HCT116 (cell line): ENCODE measurements around the gene KRT33B.
"Not testable (repeated sequence)": the region's sequence is repeated elsewhere in the genome, so short reads cannot be mapped to it uniquely, and the experiment has no call there.

Experiments
- FOSL1 ChIP-seq: IDR thresholded peaks from 2 replicates; pipeline ENCODE4 v1.6.1; 2012; ENCODE audit warnings: low read depth
- JUND ChIP-seq: IDR thresholded peaks from 2 replicates; pipeline ENCODE4 v1.6.1; 2012
- POLR2A ChIP-seq: IDR thresholded peaks from 2 replicates; pipeline ENCODE4 v1.7.0; 2011; ENCODE audit warnings: borderline replicate concordance; ENCODE audit not compliant: insufficient read depth, insufficient read length; ENCODE audit errors: extremely low read depth
- POLR2AphosphoS5 ChIP-seq: IDR thresholded peaks from 2 replicates; pipeline ENCODE4 v1.6.1; 2011; ENCODE audit warnings: mild to moderate bottlenecking, low read depth, low read length, moderate library complexity
- RAD21 ChIP-seq: IDR thresholded peaks from 2 replicates; pipeline ENCODE4 v1.6.1; 2012; ENCODE audit warnings: low read depth, mild to moderate bottlenecking
- YY1 ChIP-seq: IDR thresholded peaks from 2 replicates; pipeline ENCODE4 v1.6.1; 2011; ENCODE audit warnings: low read length, low read depth, moderate library complexity, mild to moderate bottlenecking; ENCODE audit not compliant: insufficient replicate concordance; ENCODE audit errors: extremely low read depth
- TF ChIP-seq, protein P1 (sequence below): IDR thresholded peaks from 2 replicates; pipeline ENCODE4 v1.6.1; 2011; ENCODE audit warnings: mild to moderate bottlenecking, low read length, moderate library complexity; ENCODE audit not compliant: insufficient replicate concordance; ENCODE audit errors: extremely low read depth
- TF ChIP-seq, protein P2 (sequence below), 3 experiments: fragments of 200-600 bp in 1 of 3; sonication (generic) in 1 of 3; IDR thresholded peaks in 2 of 3; conservative IDR thresholded peaks in 1 of 3; 2 replicates each; pipeline ENCODE4 v1.5.1; 2012 to 2017; ENCODE audit warnings: low read depth in 2 of 3, low read length in 2 of 3, antibody characterized with exemption in 1 of 3, borderline replicate concordance in 1 of 3, control low read depth in 1 of 3, mild to moderate bottlenecking in 1 of 3, mixed read lengths in 1 of 3, mixed run types in 1 of 3, moderate library complexity in 1 of 3; ENCODE audit not compliant: insufficient read depth in 1 of 3
- TF ChIP-seq, protein P3 (sequence below): IDR thresholded peaks from 2 replicates; pipeline ENCODE4 v1.6.1; 2012; ENCODE audit warnings: low read depth

DNA sequence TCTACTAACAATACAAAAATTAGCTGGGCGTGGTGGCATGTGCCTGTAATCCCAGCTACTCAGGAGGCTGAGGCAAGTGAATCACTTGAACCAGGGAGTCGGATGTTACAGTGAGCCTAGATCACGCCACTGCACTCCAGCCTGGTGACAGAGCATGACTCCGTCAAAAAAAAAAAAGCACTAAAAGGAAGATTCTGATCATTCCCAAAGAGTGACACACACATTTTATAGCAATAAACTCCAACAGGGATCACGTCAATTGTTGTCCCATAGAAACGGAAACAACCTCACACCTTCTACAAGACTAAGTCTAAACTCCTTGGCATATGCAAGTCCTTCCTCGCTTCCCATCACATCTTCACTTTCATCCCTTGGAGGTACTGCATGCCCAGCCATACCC is 10.5 kb upstream of the KRT33B start:
- TF ChIP-seq JUND, RAD21, YY1, POLR2AphosphoS5, POLR2A, FOSL1: not testable (repeated sequence)
- TF ChIP-seq, protein P1, sequence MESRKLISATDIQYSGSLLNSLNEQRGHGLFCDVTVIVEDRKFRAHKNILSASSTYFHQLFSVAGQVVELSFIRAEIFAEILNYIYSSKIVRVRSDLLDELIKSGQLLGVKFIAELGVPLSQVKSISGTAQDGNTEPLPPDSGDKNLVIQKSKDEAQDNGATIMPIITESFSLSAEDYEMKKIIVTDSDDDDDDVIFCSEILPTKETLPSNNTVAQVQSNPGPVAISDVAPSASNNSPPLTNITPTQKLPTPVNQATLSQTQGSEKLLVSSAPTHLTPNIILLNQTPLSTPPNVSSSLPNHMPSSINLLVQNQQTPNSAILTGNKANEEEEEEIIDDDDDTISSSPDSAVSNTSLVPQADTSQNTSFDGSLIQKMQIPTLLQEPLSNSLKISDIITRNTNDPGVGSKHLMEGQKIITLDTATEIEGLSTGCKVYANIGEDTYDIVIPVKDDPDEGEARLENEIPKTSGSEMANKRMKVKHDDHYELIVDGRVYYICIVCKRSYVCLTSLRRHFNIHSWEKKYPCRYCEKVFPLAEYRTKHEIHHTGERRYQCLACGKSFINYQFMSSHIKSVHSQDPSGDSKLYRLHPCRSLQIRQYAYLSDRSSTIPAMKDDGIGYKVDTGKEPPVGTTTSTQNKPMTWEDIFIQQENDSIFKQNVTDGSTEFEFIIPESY: not testable (repeated sequence)
- TF ChIP-seq, protein P2, sequence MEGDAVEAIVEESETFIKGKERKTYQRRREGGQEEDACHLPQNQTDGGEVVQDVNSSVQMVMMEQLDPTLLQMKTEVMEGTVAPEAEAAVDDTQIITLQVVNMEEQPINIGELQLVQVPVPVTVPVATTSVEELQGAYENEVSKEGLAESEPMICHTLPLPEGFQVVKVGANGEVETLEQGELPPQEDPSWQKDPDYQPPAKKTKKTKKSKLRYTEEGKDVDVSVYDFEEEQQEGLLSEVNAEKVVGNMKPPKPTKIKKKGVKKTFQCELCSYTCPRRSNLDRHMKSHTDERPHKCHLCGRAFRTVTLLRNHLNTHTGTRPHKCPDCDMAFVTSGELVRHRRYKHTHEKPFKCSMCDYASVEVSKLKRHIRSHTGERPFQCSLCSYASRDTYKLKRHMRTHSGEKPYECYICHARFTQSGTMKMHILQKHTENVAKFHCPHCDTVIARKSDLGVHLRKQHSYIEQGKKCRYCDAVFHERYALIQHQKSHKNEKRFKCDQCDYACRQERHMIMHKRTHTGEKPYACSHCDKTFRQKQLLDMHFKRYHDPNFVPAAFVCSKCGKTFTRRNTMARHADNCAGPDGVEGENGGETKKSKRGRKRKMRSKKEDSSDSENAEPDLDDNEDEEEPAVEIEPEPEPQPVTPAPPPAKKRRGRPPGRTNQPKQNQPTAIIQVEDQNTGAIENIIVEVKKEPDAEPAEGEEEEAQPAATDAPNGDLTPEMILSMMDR (IDR thresholded peaks at IDR 0.05 in 2 of 3, conservative IDR thresholded peaks at IDR 0.05 in 1 of 3; ENCODE audit: borderline replicate concordance in 1 of 3, insufficient read depth in 1 of 3, low read depth in 2 of 3, low read length in 2 of 3): not testable (repeated sequence)
- TF ChIP-seq, protein P3, sequence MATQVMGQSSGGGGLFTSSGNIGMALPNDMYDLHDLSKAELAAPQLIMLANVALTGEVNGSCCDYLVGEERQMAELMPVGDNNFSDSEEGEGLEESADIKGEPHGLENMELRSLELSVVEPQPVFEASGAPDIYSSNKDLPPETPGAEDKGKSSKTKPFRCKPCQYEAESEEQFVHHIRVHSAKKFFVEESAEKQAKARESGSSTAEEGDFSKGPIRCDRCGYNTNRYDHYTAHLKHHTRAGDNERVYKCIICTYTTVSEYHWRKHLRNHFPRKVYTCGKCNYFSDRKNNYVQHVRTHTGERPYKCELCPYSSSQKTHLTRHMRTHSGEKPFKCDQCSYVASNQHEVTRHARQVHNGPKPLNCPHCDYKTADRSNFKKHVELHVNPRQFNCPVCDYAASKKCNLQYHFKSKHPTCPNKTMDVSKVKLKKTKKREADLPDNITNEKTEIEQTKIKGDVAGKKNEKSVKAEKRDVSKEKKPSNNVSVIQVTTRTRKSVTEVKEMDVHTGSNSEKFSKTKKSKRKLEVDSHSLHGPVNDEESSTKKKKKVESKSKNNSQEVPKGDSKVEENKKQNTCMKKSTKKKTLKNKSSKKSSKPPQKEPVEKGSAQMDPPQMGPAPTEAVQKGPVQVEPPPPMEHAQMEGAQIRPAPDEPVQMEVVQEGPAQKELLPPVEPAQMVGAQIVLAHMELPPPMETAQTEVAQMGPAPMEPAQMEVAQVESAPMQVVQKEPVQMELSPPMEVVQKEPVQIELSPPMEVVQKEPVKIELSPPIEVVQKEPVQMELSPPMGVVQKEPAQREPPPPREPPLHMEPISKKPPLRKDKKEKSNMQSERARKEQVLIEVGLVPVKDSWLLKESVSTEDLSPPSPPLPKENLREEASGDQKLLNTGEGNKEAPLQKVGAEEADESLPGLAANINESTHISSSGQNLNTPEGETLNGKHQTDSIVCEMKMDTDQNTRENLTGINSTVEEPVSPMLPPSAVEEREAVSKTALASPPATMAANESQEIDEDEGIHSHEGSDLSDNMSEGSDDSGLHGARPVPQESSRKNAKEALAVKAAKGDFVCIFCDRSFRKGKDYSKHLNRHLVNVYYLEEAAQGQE: not testable (repeated sequence)
